Stimulated activated CD8-positive, alpha-beta memory T cell treated with anti-CD3 and anti-CD28 coated beads, Interleukin-15, amount 100 ng/mL, for 48 hours (primary cell): ENCODE results near the gene DNAJC7.

Experiments
- DNase-seq, 2 donors: peaks; one replicate each; pipeline ENCODE4 v3.0.0-alpha.2; 2020; ENCODE audit warnings: low read depth in 2 of 2

Gene DNAJC7

GRCh38 chr17:42016941-42017865 lies at the start of gene DNAJC7:
Gene DNAJC7, minus strand, starts transcription at chr17:42017439. Its CDS starts 23 bp downstream, at chr17:42017416.
- DNase-seq: peak; percentile 89 to 90

- no peak for DNase-seq
Observed at GRCh38 chr17:42065201-42065600, 48.0 kb upstream of the DNAJC7 start.

GRCh38 chr17:42062681-42063080 lies 45.4 kb upstream of the DNAJC7 start:
- DNase-seq: no peak

GRCh38 chr17:42061646-42062487 lies 44.6 kb upstream of the DNAJC7 start:
- no peak for DNase-seq

GRCh38 chr17:42060231-42060630 lies 43.0 kb upstream of the DNAJC7 start:
- no peak for DNase-seq

GRCh38 chr17:42059815-42060214 lies 42.6 kb upstream of the DNAJC7 start:
- DNase-seq: no peak

- no peak for DNase-seq
Observed at GRCh38 chr17:42058063-42058462, 40.8 kb upstream of the DNAJC7 start.

GRCh38 chr17:42056635-42057034 lies 39.4 kb upstream of the DNAJC7 start:
- DNase-seq: no peak

- DNase-seq: no peak
Observed at GRCh38 chr17:42055496-42055895, 38.3 kb upstream of the DNAJC7 start.

GRCh38 chr17:42055027-42055426 lies 37.8 kb upstream of the DNAJC7 start:
- no peak for DNase-seq

- no peak for DNase-seq
Observed at GRCh38 chr17:42053731-42054500, 36.7 kb upstream of the DNAJC7 start.

GRCh38 chr17:42052346-42052877 lies 35.2 kb upstream of the DNAJC7 start:
- no peak for DNase-seq

- DNase-seq: no peak
Observed at GRCh38 chr17:42051645-42052044, 34.4 kb upstream of the DNAJC7 start.

- no peak for DNase-seq
Observed at GRCh38 chr17:42051013-42051400, 33.8 kb upstream of the DNAJC7 start.

GRCh38 chr17:42050393-42051012 lies 33.3 kb upstream of the DNAJC7 start, which contains the start of gene C17orf113:
Gene C17orf113, minus strand, starts transcription at chr17:42050601. Its CDS starts 7,225 bp downstream, at chr17:42043376.
- peak; percentile 12 to 14 for DNase-seq

- no peak for DNase-seq
Observed at GRCh38 chr17:42049834-42050392, 32.7 kb upstream of the DNAJC7 start.

GRCh38 chr17:42047343-42047742 lies 30.1 kb upstream of the DNAJC7 start:
- DNase-seq: no peak

GRCh38 chr17:42045719-42046118 lies 28.5 kb upstream of the DNAJC7 start:
- DNase-seq: no peak

- no peak for DNase-seq
Observed at GRCh38 chr17:42042598-42043319, 25.5 kb upstream of the DNAJC7 start.

- no peak for DNase-seq
Observed at GRCh38 chr17:42041619-42042018, 24.4 kb upstream of the DNAJC7 start.
